ENCODE data around the gene CGB5. TPM values are rescaled to one million over a fixed set of nuclear protein-coding genes. Genes with fewer than 3 reads are reported as not detected.
"Not testable (repeated sequence)": the region's sequence is repeated elsewhere in the genome, so short reads cannot be mapped to it uniquely, and the experiment has no call there.

The CGB5 gene
- total RNA-seq, 1 donor from 2014 or later: not detected

GRCh38 chr19:49017041-49017665, 26.5 kb upstream of the CGB5 start, which contains the start of gene LHB:
Gene LHB, minus strand, starts transcription at chr19:49017091. Its CDS starts 10 bp downstream, at chr19:49017081.
- H3K9me3 Mint-ChIP-seq (ENCODE audit: unreplicated experiment): no peaks in the 10 kb centered on the region

GRCh38 chr19:49017666-49018351, 25.8 kb upstream of the CGB5 start:
- peak; percentile 76 for DNase-seq
- Mint-ChIP-seq H3K36me3 (ENCODE audit: unreplicated experiment) (no peaks in the 10 kb centered on the region), H3K27me3 (ENCODE audit: unreplicated experiment) (peaks cover 11% of the 10 kb centered on the region), H3K27ac (ENCODE audit: unreplicated experiment) (no peak overlapping the region), H3K4me1 (ENCODE audit: low read depth, unreplicated experiment) (peaks cover 3% of the 10 kb centered on the region), H3K9me3 (ENCODE audit: unreplicated experiment) (no peaks in the 10 kb centered on the region), H3K4me3 (ENCODE audit: unreplicated experiment) (no peak overlapping the region)
- peak; percentile 50 for TF ChIP-seq CTCF (IDR thresholded peaks at IDR 0.05; ENCODE audit: partially characterized antibody, unreplicated experiment)

More at GRCh38 chr19:49017041-49017665, 26.5 kb upstream of the CGB5 start, which contains the start of gene LHB:
- no peak for TF ChIP-seq CTCF (IDR thresholded peaks at IDR 0.05; ENCODE audit: partially characterized antibody, unreplicated experiment)
- H3K27ac Mint-ChIP-seq (ENCODE audit: unreplicated experiment): no peak within 1 kb of the TSS
- H3K36me3 Mint-ChIP-seq (ENCODE audit: unreplicated experiment): no peaks in the 10 kb centered on the region
- peaks cover 15% of the 10 kb centered on the region for H3K27me3 Mint-ChIP-seq (ENCODE audit: unreplicated experiment)
- peaks cover 3% of the 10 kb centered on the region for H3K4me1 Mint-ChIP-seq (ENCODE audit: low read depth, unreplicated experiment)
- no peak for DNase-seq
- H3K4me3 Mint-ChIP-seq (ENCODE audit: unreplicated experiment): no peak within 1 kb of the TSS

- Mint-ChIP-seq H3K4me3 (ENCODE audit: unreplicated experiment) (peak overlapping the region; percentile 61), H3K27me3 (ENCODE audit: unreplicated experiment) (peaks cover 11% of the 10 kb centered on the region)
- H3K4me1 Mint-ChIP-seq (ENCODE audit: low read depth, unreplicated experiment); H3K36me3 Mint-ChIP-seq (ENCODE audit: unreplicated experiment); DNase-seq; H3K9me3 Mint-ChIP-seq (ENCODE audit: unreplicated experiment); H3K27ac Mint-ChIP-seq (ENCODE audit: unreplicated experiment): not testable (repeated sequence)
Measured at GRCh38 chr19:49018388-49019241, 25.0 kb upstream of the CGB5 start.

GRCh38 chr19:49019242-49019932, 24.3 kb upstream of the CGB5 start:
- H3K4me3 Mint-ChIP-seq (ENCODE audit: unreplicated experiment): peak overlapping the region; percentile 61
- DNase-seq: peak; percentile 52
- peaks cover 11% of the 10 kb centered on the region for H3K27me3 Mint-ChIP-seq (ENCODE audit: unreplicated experiment)
- no peaks in the 10 kb centered on the region for H3K36me3 Mint-ChIP-seq (ENCODE audit: unreplicated experiment)
- no peak for TF ChIP-seq CTCF (IDR thresholded peaks at IDR 0.05; ENCODE audit: partially characterized antibody, unreplicated experiment)
- no peaks in the 10 kb centered on the region for H3K4me1 Mint-ChIP-seq (ENCODE audit: low read depth, unreplicated experiment)
- no peak overlapping the region for H3K27ac Mint-ChIP-seq (ENCODE audit: unreplicated experiment)
- H3K9me3 Mint-ChIP-seq (ENCODE audit: unreplicated experiment): no peaks in the 10 kb centered on the region

- Mint-ChIP-seq H3K27me3 (ENCODE audit: unreplicated experiment) (peaks cover 11% of the 10 kb centered on the region), H3K9me3 (ENCODE audit: unreplicated experiment) (no peaks in the 10 kb centered on the region), H3K4me3 (ENCODE audit: unreplicated experiment) (no peak overlapping the region), H3K36me3 (ENCODE audit: unreplicated experiment) (no peaks in the 10 kb centered on the region), H3K4me1 (ENCODE audit: low read depth, unreplicated experiment) (no peaks in the 10 kb centered on the region), H3K27ac (ENCODE audit: unreplicated experiment) (no peak overlapping the region)
- no peak for TF ChIP-seq CTCF (IDR thresholded peaks at IDR 0.05; ENCODE audit: partially characterized antibody, unreplicated experiment)
- no peak for DNase-seq
Measured at GRCh38 chr19:49020342-49020741, 23.3 kb upstream of the CGB5 start.

Data from glutamatergic neuron (in vitro differentiated cells).